ENCODE measurements around the gene GBF1.

The GBF1 gene

GRCh38 chr10:102401342-102401654 is 156.0 kb downstream of the GBF1 start:
- H3K9me3 ChIP-seq (ENCODE audit: low read depth, low read length), result no peaks in the 10 kb centered on the region
- no peak overlapping the region for H3K9ac ChIP-seq (ENCODE audit: insufficient read length)
- no peak for TF ChIP-seq EZH2 (IDR thresholded peaks at IDR 0.05)
- no peak overlapping the region for H3K27ac ChIP-seq
- H3K36me3 ChIP-seq (ENCODE audit: insufficient read depth, low read length), result no peaks in the 10 kb centered on the region
- no peak overlapping the region for H3K4me3 ChIP-seq
- DNase-seq (ENCODE audit: low read depth, low spot score), result no peak

GRCh38 chr10:102401735-102402511 is 156.6 kb downstream of the GBF1 start:
- TF ChIP-seq FOXP2 (optimal IDR thresholded peaks at IDR 0.05; ENCODE audit: control extremely low read depth, extremely low read length, insufficient read depth) (no peak), EZH2 (IDR thresholded peaks at IDR 0.05) (no peak), POLR2AphosphoS5 (IDR thresholded peaks at IDR 0.05; ENCODE audit: borderline replicate concordance, low read depth, low read length) (no peak)
- DNase-seq (ENCODE audit: low read depth, low spot score), result no peak
- Histone ChIP-seq H3K27ac (no peak overlapping the region), H3K9ac (ENCODE audit: insufficient read length) (no peak overlapping the region), H3K4me3 (no peak overlapping the region), H3K36me3 (ENCODE audit: insufficient read depth, low read length) (no peaks in the 10 kb centered on the region), H3K9me3 (ENCODE audit: low read depth, low read length) (no peaks in the 10 kb centered on the region)

GRCh38 chr10:102402512-102402896 is 157.2 kb downstream of the GBF1 start:
- Histone ChIP-seq H3K36me3 (ENCODE audit: insufficient read depth, low read length) (no peaks in the 10 kb centered on the region), H3K9ac (ENCODE audit: insufficient read length) (no peak overlapping the region), H3K27ac (no peak overlapping the region), H3K9me3 (ENCODE audit: low read depth, low read length) (no peaks in the 10 kb centered on the region), H3K4me3 (no peak overlapping the region)
- TF ChIP-seq FOXP2 (optimal IDR thresholded peaks at IDR 0.05; ENCODE audit: control extremely low read depth, extremely low read length, insufficient read depth) (no peak), POLR2AphosphoS5 (IDR thresholded peaks at IDR 0.05; ENCODE audit: borderline replicate concordance, low read depth, low read length) (no peak), EZH2 (IDR thresholded peaks at IDR 0.05) (no peak)
- DNase-seq (ENCODE audit: low read depth, low spot score), result no peak

- Histone ChIP-seq H3K4me3 (no peak overlapping the region), H3K27ac (no peak overlapping the region), H3K9ac (ENCODE audit: insufficient read length) (no peak overlapping the region), H3K36me3 (ENCODE audit: insufficient read depth, low read length) (no peaks in the 10 kb centered on the region), H3K9me3 (ENCODE audit: low read depth, low read length) (no peaks in the 10 kb centered on the region)
- TF ChIP-seq FOXP2 (optimal IDR thresholded peaks at IDR 0.05; ENCODE audit: control extremely low read depth, extremely low read length, insufficient read depth) (no peak), EZH2 (IDR thresholded peaks at IDR 0.05) (no peak), POLR2AphosphoS5 (IDR thresholded peaks at IDR 0.05; ENCODE audit: borderline replicate concordance, low read depth, low read length) (no peak)
- DNase-seq (ENCODE audit: low read depth, low spot score), result no peak
These were observed 157.8 kb downstream of the GBF1 start for GRCh38 chr10:102403115-102403514.

GRCh38 chr10:102404361-102405107 is 159.2 kb downstream of the GBF1 start:
- DNase-seq (ENCODE audit: low read depth, low spot score), result no peak
- no peak overlapping the region for H3K27ac ChIP-seq
- TF ChIP-seq FOXP2 (optimal IDR thresholded peaks at IDR 0.05; ENCODE audit: control extremely low read depth, extremely low read length, insufficient read depth), result no peak
- TF ChIP-seq POLR2AphosphoS5 (IDR thresholded peaks at IDR 0.05; ENCODE audit: borderline replicate concordance, low read depth, low read length), result no peak
- TF ChIP-seq EZH2 (IDR thresholded peaks at IDR 0.05), result no peak
- no peak overlapping the region for H3K9ac ChIP-seq (ENCODE audit: insufficient read length)
- H3K4me3 ChIP-seq, result no peak overlapping the region
- H3K36me3 ChIP-seq (ENCODE audit: insufficient read depth, low read length), result no peaks in the 10 kb centered on the region
- no peaks in the 10 kb centered on the region for H3K9me3 ChIP-seq (ENCODE audit: low read depth, low read length)

GRCh38 chr10:102405108-102405571 is 159.8 kb downstream of the GBF1 start:
- TF ChIP-seq FOXP2 (optimal IDR thresholded peaks at IDR 0.05; ENCODE audit: control extremely low read depth, extremely low read length, insufficient read depth) (no peak), EZH2 (IDR thresholded peaks at IDR 0.05) (no peak), POLR2AphosphoS5 (IDR thresholded peaks at IDR 0.05; ENCODE audit: borderline replicate concordance, low read depth, low read length) (no peak)
- Histone ChIP-seq H3K27ac (no peak overlapping the region), H3K36me3 (ENCODE audit: insufficient read depth, low read length) (no peaks in the 10 kb centered on the region), H3K9me3 (ENCODE audit: low read depth, low read length) (no peaks in the 10 kb centered on the region), H3K4me3 (no peak overlapping the region), H3K9ac (ENCODE audit: insufficient read length) (no peak overlapping the region)
- no peak for DNase-seq (ENCODE audit: low read depth, low spot score)

- no peak overlapping the region for H3K27ac ChIP-seq
- no peak overlapping the region for H3K4me3 ChIP-seq
- no peaks in the 10 kb centered on the region for H3K36me3 ChIP-seq (ENCODE audit: insufficient read depth, low read length)
- no peak overlapping the region for H3K9ac ChIP-seq (ENCODE audit: insufficient read length)
- no peaks in the 10 kb centered on the region for H3K9me3 ChIP-seq (ENCODE audit: low read depth, low read length)
- no peak for TF ChIP-seq POLR2AphosphoS5 (IDR thresholded peaks at IDR 0.05; ENCODE audit: borderline replicate concordance, low read depth, low read length)
- no peak for TF ChIP-seq FOXP2 (optimal IDR thresholded peaks at IDR 0.05; ENCODE audit: control extremely low read depth, extremely low read length, insufficient read depth)
- TF ChIP-seq EZH2 (IDR thresholded peaks at IDR 0.05), result no peak
- no peak for DNase-seq (ENCODE audit: low read depth, low spot score)
These were observed 160.3 kb downstream of the GBF1 start for GRCh38 chr10:102405632-102406031.

GRCh38 chr10:102406815-102407214 is 161.5 kb downstream of the GBF1 start:
- DNase-seq (ENCODE audit: low read depth, low spot score), result no peak
- no peak overlapping the region for H3K9ac ChIP-seq (ENCODE audit: insufficient read length)
- no peaks in the 10 kb centered on the region for H3K9me3 ChIP-seq (ENCODE audit: low read depth, low read length)
- no peak for TF ChIP-seq EZH2 (IDR thresholded peaks at IDR 0.05)
- TF ChIP-seq POLR2AphosphoS5 (IDR thresholded peaks at IDR 0.05; ENCODE audit: borderline replicate concordance, low read depth, low read length), result no peak
- no peak for TF ChIP-seq FOXP2 (optimal IDR thresholded peaks at IDR 0.05; ENCODE audit: control extremely low read depth, extremely low read length, insufficient read depth)
- no peak overlapping the region for H3K27ac ChIP-seq
- H3K4me3 ChIP-seq, result no peak overlapping the region
- no peaks in the 10 kb centered on the region for H3K36me3 ChIP-seq (ENCODE audit: insufficient read depth, low read length)
